GM19193 (cell line): ENCODE results near the gene DAZAP2.

Source experiments
- POLR2A ChIP-seq: IDR thresholded peaks from 4 replicates; pipeline ENCODE4 v1.6.1; 2011; ENCODE audit not compliant: insufficient read depth, insufficient read length; ENCODE audit errors: extremely low read depth

DAZAP2 gene

GRCh38 chr12:51205350-51205749 is 33.3 kb upstream of the DAZAP2 start:
- no peak for TF ChIP-seq POLR2A

- TF ChIP-seq POLR2A = no peak
Measured at GRCh38 chr12:51208016-51208660, 30.5 kb upstream of the DAZAP2 start.

- TF ChIP-seq POLR2A = no peak
Measured at GRCh38 chr12:51209259-51209658, 29.4 kb upstream of the DAZAP2 start.

- TF ChIP-seq POLR2A = no peak
Measured at GRCh38 chr12:51210690-51211395, 27.8 kb upstream of the DAZAP2 start.

- no peak for TF ChIP-seq POLR2A
Measured at GRCh38 chr12:51214895-51215294, 23.7 kb upstream of the DAZAP2 start.

- no peak for TF ChIP-seq POLR2A
Measured at GRCh38 chr12:51216642-51217041, 22.0 kb upstream of the DAZAP2 start.

GRCh38 chr12:51217133-51217967 is 21.3 kb upstream of the DAZAP2 start:
- TF ChIP-seq POLR2A = peak; percentile 45

- TF ChIP-seq POLR2A = peak; percentile 70
Measured at GRCh38 chr12:51217968-51218606, 20.5 kb upstream of the DAZAP2 start, which contains the start of gene POU6F1. POU6F1 (minus strand) TSS chr12:51218062; CDS start chr12:51206836, 11,226 bp downstream.

GRCh38 chr12:51218607-51219161 is 19.9 kb upstream of the DAZAP2 start:
- TF ChIP-seq POLR2A = no peak

- no peak for TF ChIP-seq POLR2A
Measured at GRCh38 chr12:51219322-51219721, 19.3 kb upstream of the DAZAP2 start.

- no peak for TF ChIP-seq POLR2A
Measured at GRCh38 chr12:51222461-51222860, 16.2 kb upstream of the DAZAP2 start.

GRCh38 chr12:51224625-51225024 is 14.0 kb upstream of the DAZAP2 start:
- TF ChIP-seq POLR2A = no peak

GRCh38 chr12:51225234-51225633 is 13.4 kb upstream of the DAZAP2 start:
- TF ChIP-seq POLR2A = no peak

- no peak for TF ChIP-seq POLR2A
Measured at GRCh38 chr12:51225771-51226170, 12.9 kb upstream of the DAZAP2 start.

GRCh38 chr12:51227962-51228361 is 10.7 kb upstream of the DAZAP2 start:
- TF ChIP-seq POLR2A = no peak
